ENCODE data around the gene VPS4B.

GRCh38 chr18:63433334-63433866, 11.1 kb upstream of the VPS4B start:
- TF ChIP-seq GATA2 (IDR thresholded peaks at IDR 0.05; ENCODE audit: low read depth, low read length): no peak
- TF ChIP-seq GATA3 (IDR thresholded peaks at IDR 0.05; ENCODE audit: low read depth, low read length): no peak
